ENCODE measurements around the gene FGF22.
"Not testable (repeated sequence)": the region's sequence is repeated elsewhere in the genome, so short reads cannot be mapped to it uniquely, and the experiment has no call there.

The FGF22 gene

DNA sequence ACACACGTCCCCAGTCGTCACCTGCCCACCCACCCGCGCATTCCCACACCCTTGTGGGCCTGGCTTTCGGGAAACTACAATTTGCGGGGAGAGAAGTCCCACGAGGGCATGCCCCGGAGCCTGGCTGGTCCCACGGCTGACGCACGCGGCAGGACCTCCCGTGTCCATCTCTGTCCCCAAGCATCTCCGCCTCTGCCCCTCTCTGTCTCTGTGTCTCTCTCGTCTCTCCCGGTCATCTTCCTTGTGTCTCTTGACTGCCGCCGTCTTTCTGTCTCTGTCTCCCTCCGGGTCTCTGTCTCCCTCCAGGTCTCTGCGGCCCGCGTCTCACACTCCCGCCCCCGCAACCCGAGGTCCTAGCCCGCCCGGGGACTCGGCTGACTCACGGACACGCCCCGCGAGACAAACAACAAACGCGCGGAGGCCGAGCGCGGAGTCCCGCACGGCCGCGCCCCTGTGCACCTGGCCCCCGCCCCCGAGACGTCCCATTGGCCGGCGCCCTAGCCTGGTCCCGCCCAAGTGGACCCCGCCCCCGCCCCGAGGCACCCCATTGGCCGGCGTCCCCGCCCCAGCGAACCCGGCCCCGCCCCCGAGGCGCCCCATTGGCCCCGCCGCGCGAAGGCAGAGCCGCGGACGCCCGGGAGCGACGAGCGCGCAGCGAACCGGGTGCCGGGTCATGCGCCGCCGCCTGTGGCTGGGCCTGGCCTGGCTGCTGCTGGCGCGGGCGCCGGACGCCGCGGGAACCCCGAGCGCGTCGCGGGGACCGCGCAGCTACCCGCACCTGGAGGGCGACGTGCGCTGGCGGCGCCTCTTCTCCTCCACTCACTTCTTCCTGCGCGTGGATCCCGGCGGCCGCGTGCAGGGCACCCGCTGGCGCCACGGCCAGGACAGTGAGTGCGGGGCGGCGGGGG is at the start of gene FGF22:
Gene FGF22, plus strand, starts transcription at position 627 of the 908 bp plus-strand sequence. Its CDS starts 47 bp downstream, at position 674.
- DNase-seq (ENCODE audit: low read depth), result peak; percentile 88

DNA sequence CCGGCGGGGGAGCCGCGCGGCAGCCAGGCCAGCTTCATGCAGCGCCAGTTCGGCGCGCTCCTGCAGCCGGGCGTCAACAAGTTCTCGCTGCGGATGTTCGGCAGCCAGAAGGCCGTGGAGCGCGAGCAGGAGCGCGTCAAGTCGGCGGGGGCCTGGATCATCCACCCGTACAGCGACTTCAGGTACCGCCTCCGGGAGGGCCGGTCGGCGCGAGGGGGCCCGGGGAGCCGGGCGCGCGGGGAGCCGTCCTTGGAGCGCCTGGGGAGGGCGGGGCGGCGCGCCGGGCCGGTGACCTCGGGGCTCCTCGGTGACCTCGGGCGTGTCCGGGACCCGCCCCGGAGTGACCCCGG is 49.3 kb upstream of the FGF22 start:
- DNase-seq (ENCODE audit: low read depth), result no peak

GRCh38 chr19:590750-591098 is 49.0 kb upstream of the FGF22 start:
- no peak for DNase-seq (ENCODE audit: low read depth)

GRCh38 chr19:591099-591958 is 48.4 kb upstream of the FGF22 start:
- no peak for DNase-seq (ENCODE audit: low read depth)

GRCh38 chr19:592101-592500 is 47.6 kb upstream of the FGF22 start:
- no peak for DNase-seq (ENCODE audit: low read depth)

DNA sequence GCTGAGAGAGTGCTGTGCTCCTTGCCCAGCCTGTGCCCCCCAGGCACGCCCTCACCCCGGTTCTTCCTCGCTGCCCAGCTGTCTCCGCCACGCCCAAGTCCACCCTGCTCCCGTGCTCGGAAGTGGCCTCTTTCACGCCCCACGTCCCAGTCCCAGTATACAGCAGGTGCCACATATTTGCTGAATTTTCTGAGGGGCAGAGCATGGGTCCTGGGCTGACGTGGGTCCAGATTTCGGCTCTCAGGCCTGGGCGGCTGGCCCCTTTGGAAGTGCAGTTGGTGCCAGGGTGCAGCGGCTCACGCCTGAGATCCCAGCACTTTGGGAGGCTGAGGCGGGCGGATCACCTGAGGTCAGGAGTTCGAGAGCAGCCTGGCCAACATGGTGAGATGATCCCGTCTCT is 46.6 kb upstream of the FGF22 start:
- DNase-seq (ENCODE audit: low read depth), result no peak

- DNase-seq (ENCODE audit: low read depth), result no peak
Measured at GRCh38 chr19:593505-593904, 46.2 kb upstream of the FGF22 start.

- no peak for DNase-seq (ENCODE audit: low read depth)
Measured at GRCh38 chr19:594265-594870, 45.3 kb upstream of the FGF22 start.

DNA sequence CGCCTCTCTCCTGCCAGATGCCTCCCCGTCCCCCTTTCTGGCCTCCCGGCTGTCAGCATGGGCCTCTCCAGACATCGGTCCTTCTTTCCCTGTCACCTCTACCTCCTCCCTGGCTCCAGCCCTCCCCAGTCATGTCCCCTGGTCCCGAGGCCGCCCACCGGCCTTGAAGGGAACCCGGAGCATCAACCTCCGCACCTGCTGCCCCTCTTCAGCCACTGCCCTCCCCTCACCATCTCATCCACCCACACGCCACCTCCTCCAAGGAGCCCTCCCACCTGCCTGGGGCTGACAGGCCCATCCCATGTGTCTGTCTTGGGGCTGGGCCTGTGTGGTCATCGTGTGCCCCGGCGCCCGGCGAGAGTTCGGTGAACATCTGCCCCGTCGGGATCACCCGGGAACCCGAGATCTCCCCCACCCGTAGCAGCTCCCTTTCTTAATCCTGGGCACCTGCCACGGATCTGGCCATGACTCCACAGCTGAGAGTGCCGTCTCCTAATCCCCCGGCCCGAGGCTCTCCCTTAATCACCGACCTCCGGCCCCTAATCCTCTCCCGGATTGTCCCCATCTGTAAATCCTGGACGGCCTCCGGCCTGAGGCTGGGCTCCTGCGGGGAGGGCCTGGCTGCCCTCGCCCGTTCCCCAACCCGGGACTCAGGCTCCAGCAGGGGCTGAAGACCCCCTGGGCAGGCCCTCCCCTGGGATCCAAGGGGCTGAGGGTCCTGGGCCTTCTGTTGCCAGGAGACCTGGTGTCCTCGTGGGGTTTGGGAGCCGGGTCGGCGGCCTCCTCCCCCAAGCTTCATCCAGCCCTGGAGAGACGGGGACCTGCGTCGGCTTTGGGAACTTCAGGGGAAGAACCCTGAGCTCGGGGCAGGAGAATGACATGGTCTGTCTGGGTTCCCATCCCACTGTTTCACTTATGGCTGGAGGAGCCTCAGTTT is 44.1 kb upstream of the FGF22 start:
- no peak for DNase-seq (ENCODE audit: low read depth)

DNA sequence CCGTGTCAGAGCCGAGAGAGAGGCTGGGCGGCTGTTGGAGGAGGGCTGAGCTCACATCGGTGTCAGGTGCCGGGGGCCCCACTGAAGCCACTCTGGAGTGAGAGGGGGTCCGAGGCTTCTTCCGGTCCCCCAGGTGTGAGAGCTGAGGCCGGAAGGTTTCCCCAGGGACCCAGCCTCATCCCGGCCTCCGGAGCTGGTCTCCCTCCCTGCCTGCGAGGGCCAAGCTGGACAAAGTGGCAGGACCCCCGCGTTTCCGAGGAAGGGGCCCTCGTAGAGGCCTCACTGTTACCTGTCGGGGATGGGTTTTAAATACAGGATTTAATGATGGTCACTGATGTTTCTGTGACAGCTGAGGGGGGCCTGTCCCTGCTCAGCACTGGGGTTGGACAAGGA is 43.4 kb upstream of the FGF22 start:
- DNase-seq (ENCODE audit: low read depth), result no peak

DNA sequence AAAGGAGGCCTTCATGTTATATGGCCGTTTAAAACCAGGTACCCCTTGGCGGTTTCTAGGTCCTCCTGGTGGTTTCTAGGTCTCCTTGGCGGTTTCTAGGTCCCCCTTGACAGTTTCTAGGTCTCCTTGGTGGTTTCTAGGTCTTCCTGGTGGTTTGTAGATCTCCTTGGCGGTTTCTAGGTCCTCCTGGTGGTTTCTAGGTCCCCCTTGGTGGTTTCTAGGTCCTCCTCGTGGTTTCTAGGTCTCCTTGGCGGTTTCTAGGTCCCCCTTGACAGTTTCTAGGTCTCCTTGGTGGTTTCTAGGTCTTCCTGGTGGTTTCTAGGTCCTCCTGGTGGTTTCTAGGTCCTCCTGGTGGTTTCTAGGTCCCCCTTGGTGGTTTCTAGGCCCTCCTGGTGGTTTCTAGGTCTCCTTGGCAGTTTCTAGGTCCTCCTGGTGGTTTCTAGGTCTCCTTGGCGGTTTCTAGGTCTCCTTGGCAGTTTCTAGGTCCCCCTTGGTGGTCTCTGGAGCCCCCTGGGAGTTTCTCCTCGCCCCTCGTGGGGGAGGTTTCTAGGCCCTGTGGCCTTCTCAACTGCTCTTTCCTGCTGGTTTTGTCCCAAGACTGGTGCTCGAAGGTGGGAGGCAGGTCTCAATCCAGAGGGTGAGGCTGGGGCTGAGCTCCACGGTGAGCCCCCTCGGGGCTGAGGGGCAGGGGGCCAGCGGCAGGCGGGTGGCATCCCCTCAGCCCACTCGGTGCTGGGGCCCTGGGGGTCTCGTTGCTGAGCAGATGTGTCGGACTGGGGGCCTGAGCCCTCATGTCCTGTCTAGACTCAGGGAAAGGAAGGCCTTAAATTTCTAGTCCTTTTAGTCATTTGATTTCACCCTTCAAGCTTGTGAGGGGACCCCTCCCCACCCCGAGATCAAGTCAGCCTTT is 42.0 kb upstream of the FGF22 start:
- DNase-seq (ENCODE audit: low read depth), result no peak

DNA sequence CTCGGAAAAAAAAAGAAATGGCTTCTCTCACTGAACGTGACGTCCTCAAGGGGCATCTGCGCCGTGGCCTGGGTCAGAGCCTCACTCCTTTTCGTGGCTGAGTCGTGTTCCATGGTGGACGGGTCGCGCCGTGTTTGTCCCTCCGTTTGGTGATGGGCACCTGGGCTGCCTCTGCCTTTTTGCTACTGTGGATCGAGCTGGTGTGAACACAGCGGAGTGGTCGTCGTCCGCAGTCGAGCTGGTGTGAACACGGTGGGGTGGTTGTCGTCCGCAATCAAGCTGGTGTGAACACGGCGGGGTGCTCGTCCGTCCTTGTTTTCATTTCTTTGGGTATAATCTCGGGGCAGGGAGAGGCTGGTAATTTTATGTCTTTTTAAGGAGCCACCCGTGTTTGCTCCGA is 38.4 kb upstream of the FGF22 start:
- DNase-seq (ENCODE audit: low read depth), result no peak

- no peak for DNase-seq (ENCODE audit: low read depth)
Measured at GRCh38 chr19:601790-602189, 37.9 kb upstream of the FGF22 start.

GRCh38 chr19:602391-603301 is 37.0 kb upstream of the FGF22 start:
- no peak for DNase-seq (ENCODE audit: low read depth)

- not testable (repeated sequence) for DNase-seq (ENCODE audit: low read depth)
Measured at GRCh38 chr19:603302-603639, 36.4 kb upstream of the FGF22 start.

DNA sequence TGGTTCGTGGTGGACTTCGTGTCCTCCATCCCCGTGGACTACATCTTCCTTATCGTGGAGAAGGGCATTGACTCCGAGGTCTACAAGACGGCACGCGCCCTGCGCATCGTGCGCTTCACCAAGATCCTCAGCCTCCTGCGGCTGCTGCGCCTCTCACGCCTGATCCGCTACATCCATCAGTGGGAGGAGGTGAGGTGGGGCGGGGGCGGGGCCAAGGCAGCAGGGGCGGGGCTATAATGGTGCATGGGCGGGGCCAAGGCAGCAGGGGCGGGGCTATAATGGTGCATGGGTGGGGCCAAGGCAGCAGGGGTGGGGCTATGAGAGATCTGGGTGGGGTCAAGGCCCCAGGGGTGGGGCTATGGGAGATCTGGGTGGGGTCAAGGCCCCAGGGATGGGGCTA is 35.9 kb upstream of the FGF22 start:
- DNase-seq (ENCODE audit: low read depth), result not testable (repeated sequence)

GRCh38 chr19:604355-604754 is 35.3 kb upstream of the FGF22 start:
- no peak for DNase-seq (ENCODE audit: low read depth)

GRCh38 chr19:605061-605971 is 34.4 kb upstream of the FGF22 start:
- DNase-seq (ENCODE audit: low read depth), result not testable (repeated sequence)
